Mucosa of gallbladder (tissue), 1 donor: Measurements from ENCODE around the gene TMEM179B. TPM values are rescaled to one million over a fixed set of nuclear protein-coding genes. Genes with fewer than 3 reads are reported as not detected.
"Not testable (repeated sequence)": the region's sequence is repeated elsewhere in the genome, so short reads cannot be mapped to it uniquely, and the experiment has no call there.

Experiments
- DNase-seq: peaks from one replicate; pipeline ENCODE4 v3.0.0-alpha.2; 2020; ENCODE audit warnings: low spot score
- total RNA-seq: library from RNA; stranded (reverse); gene quantifications from one replicate; pipeline ENCODE4 v1.2.1, GENCODE V29; 2021
- donor health status: DM: no; HTN: no; CAD: no.

The TMEM179B gene
- total RNA-seq = 67.8 TPM

DNA sequence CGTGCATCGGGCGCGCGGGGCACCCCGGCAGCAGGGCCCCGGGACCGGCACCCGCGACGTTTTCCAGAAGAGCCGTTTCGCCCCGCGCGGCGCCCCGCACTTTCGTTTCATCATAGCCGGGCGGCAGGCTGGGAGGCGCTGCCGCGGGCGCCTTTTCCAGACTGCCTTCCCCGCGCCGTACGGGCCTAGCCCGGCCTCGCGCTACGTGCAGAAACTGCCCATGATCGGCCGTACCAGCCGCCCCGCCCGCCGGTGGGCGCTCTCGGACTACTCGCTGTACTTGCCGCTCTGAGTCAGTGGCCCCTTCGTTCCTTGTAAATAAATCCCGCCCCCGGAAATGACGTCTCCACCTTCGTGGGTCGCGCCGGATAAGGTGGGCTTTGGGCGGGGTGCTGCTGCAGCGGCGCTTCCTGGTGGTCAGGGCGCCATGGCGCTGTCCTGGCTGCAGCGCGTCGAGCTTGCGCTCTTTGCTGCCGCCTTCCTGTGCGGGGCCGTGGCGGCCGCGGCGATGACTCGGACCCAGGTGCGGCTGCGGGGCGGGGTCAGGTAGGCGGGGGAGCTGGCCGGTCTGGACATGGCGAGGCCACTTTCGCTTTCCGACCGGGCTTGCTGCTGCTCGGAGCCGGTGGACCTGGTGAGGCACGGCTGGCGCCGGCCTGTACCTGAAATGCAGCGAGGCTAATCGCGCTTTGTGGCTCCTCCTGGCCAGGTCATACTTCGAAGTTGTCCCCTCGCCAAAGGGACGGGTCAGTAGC is at the start of gene TMEM179B:
Gene TMEM179B, plus strand, starts transcription at position 398 of the 755 bp plus-strand sequence. Its CDS starts 30 bp downstream, at position 428.
- DNase-seq = peak; percentile 99

GRCh38 chr11:62747475-62748160 is 39.6 kb upstream of the TMEM179B start:
- no peak for DNase-seq

DNA sequence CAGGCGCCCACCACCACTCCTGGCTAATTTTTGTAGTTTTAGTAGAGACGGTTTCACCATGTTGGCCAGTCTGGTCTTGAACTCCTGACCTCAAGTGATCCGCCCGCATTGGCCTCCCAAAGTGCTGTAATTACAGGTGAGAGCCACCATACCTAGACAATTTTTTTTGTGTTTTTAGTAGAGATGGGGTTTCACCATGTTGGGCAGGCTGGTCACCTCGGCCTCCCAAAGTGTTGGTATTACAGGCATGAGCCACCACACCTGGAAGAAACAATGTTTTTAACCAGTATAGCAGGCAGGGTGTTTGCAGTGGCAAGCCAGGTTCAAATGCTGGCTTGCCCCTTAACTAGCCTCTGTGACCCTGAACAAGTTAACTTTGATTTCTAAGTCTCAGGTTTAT is 37.3 kb upstream of the TMEM179B start:
- not testable (repeated sequence) for DNase-seq

GRCh38 chr11:62752177-62752785 is 34.9 kb upstream of the TMEM179B start:
- no peak for DNase-seq

DNA sequence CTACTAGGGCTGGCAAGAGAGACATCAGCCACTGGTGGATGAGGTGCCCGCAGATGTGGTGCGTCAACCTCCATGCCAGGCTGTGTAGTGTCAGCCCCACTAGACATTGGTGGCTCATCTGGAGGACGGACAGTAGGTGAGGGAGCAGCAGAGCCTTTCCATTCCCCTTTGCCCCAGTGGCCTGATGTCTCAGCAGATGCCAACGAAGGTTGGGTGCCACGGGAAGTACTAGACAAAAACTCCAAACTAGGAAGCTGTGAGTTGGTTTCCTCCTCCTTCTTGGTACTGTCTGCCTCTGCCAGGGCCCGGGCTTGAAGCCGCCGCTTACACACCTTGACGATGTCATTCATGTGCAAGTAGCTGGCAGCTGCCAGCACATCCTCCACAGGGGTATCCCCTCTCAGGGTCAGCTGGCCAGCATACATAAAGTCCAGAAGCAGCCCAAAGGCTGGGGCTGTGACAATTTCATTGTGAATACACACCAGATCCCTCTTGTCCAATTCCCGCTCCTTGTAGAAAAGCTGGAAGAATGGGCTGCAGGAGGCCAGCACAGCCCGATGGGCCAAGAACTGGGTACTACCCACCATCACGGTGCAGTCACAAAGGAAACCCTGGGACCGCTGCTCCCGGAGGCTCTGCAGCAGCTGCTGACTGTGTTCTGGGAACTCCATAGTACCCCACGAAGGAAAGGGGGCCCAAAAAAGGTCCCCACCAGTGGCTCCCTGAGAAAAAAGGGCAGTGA is 34.0 kb upstream of the TMEM179B start:
- DNase-seq = no peak

DNA sequence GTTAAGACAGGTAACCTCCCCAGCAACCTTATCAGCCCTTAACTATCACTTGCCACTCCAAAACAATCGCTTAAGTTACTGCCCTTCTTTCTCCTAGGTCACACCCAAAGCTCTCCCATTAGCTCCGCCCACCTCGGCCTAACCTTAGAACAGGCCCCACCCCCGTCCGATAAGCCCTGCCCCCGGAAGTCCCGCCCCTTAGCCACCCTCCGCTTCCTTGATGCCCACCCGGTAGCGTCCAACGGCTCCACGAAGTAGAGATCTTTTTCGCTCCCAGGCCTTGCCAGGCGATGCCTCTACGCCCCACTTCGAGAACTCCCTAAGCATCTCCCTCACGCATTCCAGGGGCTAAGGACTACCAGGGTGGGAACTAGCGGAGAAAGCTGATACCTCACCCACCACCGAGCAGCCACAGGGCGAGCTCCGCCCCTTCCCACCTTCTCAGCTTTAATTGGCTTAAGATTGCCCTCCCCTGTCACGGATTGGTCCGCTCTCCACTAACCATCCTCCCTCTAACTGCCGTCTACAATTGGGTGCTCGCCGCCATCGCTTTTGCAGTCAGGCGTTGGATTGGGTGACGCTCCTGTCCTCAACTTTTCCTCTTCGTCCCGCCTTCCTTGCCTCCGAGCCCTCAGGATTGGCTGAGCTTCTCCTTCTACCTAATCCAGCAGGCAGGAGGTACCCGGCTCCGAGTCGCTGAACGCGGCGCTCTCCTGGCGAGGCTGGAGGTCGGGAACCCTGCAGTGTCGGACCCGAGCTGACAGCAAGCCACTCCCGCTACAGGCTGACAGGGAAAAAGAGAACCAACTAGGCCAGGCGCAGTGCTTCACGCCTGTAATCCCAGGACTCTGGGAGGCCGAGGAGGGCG is 33.2 kb upstream of the TMEM179B start, which contains the start of gene ZBTB3:
Gene ZBTB3, minus strand, starts transcription at position 425 of the 868 bp plus-strand sequence. CDS start 496 bp downstream, outside the sequence.
- peak; percentile 98 for DNase-seq

GRCh38 chr11:62755086-62755615 is 32.1 kb upstream of the TMEM179B start:
- DNase-seq = no peak

- no peak for DNase-seq
These were observed 29.1 kb upstream of the TMEM179B start for GRCh38 chr11:62757846-62758788.

- DNase-seq = not testable (repeated sequence)
These were observed 26.4 kb upstream of the TMEM179B start for GRCh38 chr11:62760867-62761227.

- DNase-seq = no peak
These were observed 16.4 kb upstream of the TMEM179B start for GRCh38 chr11:62770778-62771143.

DNA sequence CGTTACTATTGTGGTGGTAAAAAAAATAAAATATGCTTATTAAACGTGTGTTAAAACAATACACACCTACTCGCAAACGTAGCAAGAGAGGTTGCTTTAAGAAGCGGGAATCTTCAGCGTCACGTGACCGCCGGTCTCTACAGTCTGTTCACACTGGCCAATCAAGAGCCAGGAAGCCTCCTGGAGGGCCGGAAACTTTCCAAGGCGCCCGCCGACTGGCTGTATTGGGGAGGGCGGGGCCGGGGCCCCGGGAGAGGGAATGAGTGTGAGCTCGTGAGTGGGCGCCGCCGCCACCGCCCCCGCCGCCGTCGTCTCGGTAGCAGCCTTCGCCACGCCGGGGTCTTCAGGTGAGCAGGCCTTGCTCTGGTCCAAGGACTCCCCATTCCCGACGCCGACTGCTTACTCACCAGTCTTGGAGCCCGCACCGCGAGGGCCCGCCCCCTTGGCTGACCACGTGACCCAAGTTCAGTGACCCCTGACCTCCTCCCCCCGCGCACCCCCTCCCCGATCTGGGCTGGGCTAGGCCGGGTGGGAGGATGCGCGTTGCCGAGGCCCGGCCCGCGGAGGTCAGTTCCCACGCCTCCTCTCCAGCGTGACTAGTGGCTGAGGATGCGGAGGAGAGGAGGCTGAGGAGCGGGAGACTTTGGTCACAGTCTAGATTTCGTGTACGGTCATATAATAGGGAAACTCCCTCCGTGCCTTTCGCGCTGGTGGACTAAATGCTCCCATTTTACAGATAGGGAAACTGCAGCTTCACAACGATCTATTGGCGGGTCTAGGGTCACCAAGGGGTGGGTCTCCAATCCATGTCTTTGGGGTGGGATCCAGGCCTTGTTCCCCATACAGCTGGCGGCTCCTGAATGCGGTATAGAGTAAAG is 15.8 kb upstream of the TMEM179B start, which contains the start of gene TAF6L:
Gene TAF6L, plus strand, starts transcription at position 253 of the 878 bp plus-strand sequence. CDS start 4,388 bp downstream, outside the sequence.
- peak; percentile 98 for DNase-seq

- DNase-seq = no peak
These were observed 12.8 kb upstream of the TMEM179B start for GRCh38 chr11:62774407-62774806.

DNA sequence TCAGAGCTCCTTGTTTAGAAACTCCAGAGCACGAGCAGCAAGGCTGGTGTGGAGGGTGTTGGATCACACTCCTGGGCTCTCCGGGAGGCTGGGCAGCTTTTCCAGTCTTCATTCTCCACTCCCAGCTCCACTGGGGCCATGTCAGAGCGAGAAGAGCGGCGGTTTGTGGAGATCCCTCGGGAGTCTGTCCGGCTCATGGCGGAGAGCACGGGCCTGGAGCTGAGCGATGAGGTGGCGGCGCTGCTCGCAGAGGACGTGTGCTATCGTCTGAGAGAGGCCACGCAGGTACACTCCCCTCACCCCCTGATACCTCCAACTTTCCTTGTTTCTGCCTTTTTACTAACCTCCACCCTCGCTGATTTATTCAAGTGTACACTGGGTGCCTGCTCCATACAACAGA is 11.6 kb upstream of the TMEM179B start:
- DNase-seq = no peak

DNA sequence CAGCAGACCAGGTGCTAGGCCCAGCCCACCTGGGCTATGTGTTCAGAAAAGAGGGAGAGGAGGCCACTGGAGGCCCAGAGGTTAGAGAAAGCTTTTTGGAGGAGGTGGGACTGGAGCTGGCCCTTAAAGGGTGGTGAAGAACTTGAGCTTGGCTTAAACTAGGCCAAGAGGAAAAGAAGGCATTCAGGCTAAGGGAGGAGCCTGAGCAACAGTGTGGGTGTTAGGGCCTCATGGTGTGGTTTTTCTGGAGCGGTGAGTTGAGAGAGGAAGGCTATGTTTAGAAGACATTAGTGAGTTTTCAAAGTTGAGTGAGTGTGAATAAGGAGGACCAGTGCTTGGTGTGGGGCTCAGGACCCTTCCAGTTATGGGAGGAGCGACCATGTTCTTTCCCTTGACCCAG is 9.8 kb upstream of the TMEM179B start:
- DNase-seq = no peak

DNA sequence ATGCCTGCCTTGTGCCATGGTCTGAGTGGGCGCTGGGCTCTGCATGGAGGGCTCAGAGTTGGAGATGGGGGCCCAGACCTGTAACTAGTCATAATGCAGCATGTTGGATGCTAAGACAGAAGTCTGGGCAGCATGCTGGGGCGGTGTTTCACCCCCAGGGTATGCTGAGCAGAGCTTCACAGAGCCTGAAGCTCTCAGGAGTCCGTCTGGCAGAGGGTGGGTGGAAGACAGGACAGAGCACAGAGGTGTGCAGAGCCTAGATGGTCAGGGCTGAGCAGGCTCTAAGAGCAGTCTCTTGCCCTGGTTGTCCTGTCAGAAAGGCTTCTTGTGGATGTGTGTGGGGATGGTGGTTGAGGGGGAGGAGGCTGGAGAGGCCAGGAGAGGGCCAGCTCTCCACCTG is 8.8 kb upstream of the TMEM179B start:
- DNase-seq = no peak

- DNase-seq = no peak
These were observed 4.4 kb upstream of the TMEM179B start for GRCh38 chr11:62782753-62783152.

GRCh38 chr11:62786318-62787004 is 741 bp upstream of the TMEM179B start:
- DNase-seq = peak; percentile 89

GRCh38 chr11:62788991-62789390 is 1.8 kb downstream of the TMEM179B start:
- no peak for DNase-seq
